HG03460 (cell line): Measurements from ENCODE around the gene GIPR.
"Not testable (repeated sequence)": the region's sequence is repeated elsewhere in the genome, so short reads cannot be mapped to it uniquely, and the experiment has no call there.

Experiments
- ATAC-seq: cut with Tn5 transposase; IDR thresholded peaks from one replicate; pipeline ENCODE4 v1.9.1; 2021; ENCODE audit not compliant: unreplicated experiment

Gene GIPR

GRCh38 chr19:45667620-45668341, at the start of gene GIPR:
GIPR (plus strand) TSS chr19:45668221; CDS start chr19:45669521, 1,300 bp downstream.
- ATAC-seq, result no peak

GRCh38 chr19:45621389-45621788, 46.6 kb upstream of the GIPR start:
- no peak for ATAC-seq

- no peak for ATAC-seq
Observed at GRCh38 chr19:45621976-45622503, 46.0 kb upstream of the GIPR start.

- no peak for ATAC-seq
Observed at GRCh38 chr19:45623984-45624383, 44.0 kb upstream of the GIPR start.

- ATAC-seq, result not testable (repeated sequence)
Observed at GRCh38 chr19:45628219-45628618, 39.8 kb upstream of the GIPR start.

- ATAC-seq, result no peak
Observed at GRCh38 chr19:45629704-45630103, 38.3 kb upstream of the GIPR start.

- no peak for ATAC-seq
Observed at GRCh38 chr19:45630463-45630862, 37.6 kb upstream of the GIPR start.

- no peak for ATAC-seq
Observed at GRCh38 chr19:45632468-45633196, 35.4 kb upstream of the GIPR start.

- ATAC-seq, result no peak
Observed at GRCh38 chr19:45636275-45636674, 31.7 kb upstream of the GIPR start.

- ATAC-seq, result no peak
Observed at GRCh38 chr19:45636902-45637301, 31.1 kb upstream of the GIPR start.

GRCh38 chr19:45637890-45638667, 29.9 kb upstream of the GIPR start:
- no peak for ATAC-seq

- no peak for ATAC-seq
Observed at GRCh38 chr19:45638930-45639729, 28.9 kb upstream of the GIPR start, which contains the start of gene EML2. EML2 (minus strand) TSS chr19:45639397; CDS start chr19:45639376, 21 bp downstream.

GRCh38 chr19:45640849-45641273, 27.2 kb upstream of the GIPR start:
- ATAC-seq, result no peak

GRCh38 chr19:45641274-45642105, 26.5 kb upstream of the GIPR start:
- no peak for ATAC-seq

- ATAC-seq, result no peak
Observed at GRCh38 chr19:45643024-45643926, 24.7 kb upstream of the GIPR start.

- no peak for ATAC-seq
Observed at GRCh38 chr19:45643927-45644771, 23.9 kb upstream of the GIPR start.

GRCh38 chr19:45645068-45645630, 22.9 kb upstream of the GIPR start:
- no peak for ATAC-seq
